Measurements from ENCODE around the gene C9orf85. TPM values are rescaled to one million over a fixed set of nuclear protein-coding genes. Genes with fewer than 3 reads are reported as not detected.

The C9orf85 gene
- total and polyA plus RNA-seq, 10 of the 15 experiments (the other 5 are each of a cell fraction or from before 2014, with no cell fraction given), result 9.1 to 22.6 (median 16.4) TPM

DNA sequence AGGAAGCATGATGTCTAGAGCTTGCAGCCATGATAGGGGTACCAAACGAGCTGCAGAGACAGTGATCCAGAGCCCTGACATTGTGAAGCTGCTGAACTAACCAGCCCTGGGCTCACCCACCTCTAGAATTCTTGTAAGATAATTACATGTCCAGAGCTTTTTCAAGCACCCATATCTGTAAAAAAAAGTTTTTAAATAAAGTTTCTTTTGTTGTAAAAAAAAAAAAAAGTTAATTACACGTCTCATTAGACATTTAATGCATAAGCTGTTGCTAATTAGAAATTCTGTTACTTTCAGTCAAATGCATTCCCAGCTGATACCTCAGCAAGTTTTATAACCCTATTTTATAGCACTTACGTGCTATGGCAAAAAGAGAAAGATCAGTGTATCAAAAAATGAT lies 65.6 kb downstream of the C9orf85 start (continued):
- TF ChIP-seq, protein P1, sequence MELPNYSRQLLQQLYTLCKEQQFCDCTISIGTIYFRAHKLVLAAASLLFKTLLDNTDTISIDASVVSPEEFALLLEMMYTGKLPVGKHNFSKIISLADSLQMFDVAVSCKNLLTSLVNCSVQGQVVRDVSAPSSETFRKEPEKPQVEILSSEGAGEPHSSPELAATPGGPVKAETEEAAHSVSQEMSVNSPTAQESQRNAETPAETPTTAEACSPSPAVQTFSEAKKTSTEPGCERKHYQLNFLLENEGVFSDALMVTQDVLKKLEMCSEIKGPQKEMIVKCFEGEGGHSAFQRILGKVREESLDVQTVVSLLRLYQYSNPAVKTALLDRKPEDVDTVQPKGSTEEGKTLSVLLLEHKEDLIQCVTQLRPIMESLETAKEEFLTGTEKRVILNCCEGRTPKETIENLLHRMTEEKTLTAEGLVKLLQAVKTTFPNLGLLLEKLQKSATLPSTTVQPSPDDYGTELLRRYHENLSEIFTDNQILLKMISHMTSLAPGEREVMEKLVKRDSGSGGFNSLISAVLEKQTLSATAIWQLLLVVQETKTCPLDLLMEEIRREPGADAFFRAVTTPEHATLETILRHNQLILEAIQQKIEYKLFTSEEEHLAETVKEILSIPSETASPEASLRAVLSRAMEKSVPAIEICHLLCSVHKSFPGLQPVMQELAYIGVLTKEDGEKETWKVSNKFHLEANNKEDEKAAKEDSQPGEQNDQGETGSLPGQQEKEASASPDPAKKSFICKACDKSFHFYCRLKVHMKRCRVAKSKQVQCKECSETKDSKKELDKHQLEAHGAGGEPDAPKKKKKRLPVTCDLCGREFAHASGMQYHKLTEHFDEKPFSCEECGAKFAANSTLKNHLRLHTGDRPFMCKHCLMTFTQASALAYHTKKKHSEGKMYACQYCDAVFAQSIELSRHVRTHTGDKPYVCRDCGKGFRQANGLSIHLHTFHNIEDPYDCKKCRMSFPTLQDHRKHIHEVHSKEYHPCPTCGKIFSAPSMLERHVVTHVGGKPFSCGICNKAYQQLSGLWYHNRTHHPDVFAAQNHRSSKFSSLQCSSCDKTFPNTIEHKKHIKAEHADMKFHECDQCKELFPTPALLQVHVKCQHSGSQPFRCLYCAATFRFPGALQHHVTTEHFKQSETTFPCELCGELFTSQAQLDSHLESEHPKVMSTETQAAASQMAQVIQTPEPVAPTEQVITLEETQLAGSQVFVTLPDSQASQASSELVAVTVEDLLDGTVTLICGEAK (IDR thresholded peaks at IDR 0.05; ENCODE audit: borderline replicate concordance), result peak; percentile 78
- TF ChIP-seq JUND (IDR thresholded peaks at IDR 0.05; ENCODE audit: low read depth, low read length) (no peak), NFYA (IDR thresholded peaks at IDR 0.05; ENCODE audit: borderline replicate concordance, low read depth, low read length) (no peak)
- TF ChIP-seq, protein P2, sequence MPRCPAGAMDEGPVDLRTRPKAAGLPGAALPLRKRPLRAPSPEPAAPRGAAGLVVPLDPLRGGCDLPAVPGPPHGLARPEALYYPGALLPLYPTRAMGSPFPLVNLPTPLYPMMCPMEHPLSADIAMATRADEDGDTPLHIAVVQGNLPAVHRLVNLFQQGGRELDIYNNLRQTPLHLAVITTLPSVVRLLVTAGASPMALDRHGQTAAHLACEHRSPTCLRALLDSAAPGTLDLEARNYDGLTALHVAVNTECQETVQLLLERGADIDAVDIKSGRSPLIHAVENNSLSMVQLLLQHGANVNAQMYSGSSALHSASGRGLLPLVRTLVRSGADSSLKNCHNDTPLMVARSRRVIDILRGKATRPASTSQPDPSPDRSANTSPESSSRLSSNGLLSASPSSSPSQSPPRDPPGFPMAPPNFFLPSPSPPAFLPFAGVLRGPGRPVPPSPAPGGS (IDR thresholded peaks at IDR 0.05; ENCODE audit: borderline replicate concordance, insufficient read depth, low read depth, low read length, poor library complexity, severe bottlenecking), result no peak
